ENCODE results near the gene EXOC6B. TPM values are rescaled to one million over a fixed set of nuclear protein-coding genes. Genes with fewer than 3 reads are reported as not detected.

EXOC6B gene
- total RNA-seq, 6 experiments from 2014 or later, result 7.8 to 15.1 (median 9.1) TPM

- intact Hi-C loops (cut with DNase I), result no loop called here
- no peaks in the 10 kb centered on the region for H3K27me3 ChIP-seq
- H3K27ac ChIP-seq, result no peak overlapping the region
- TF ChIP-seq POLR2A (IDR thresholded peaks at IDR 0.05), result no peak
- TF ChIP-seq, protein P1, sequence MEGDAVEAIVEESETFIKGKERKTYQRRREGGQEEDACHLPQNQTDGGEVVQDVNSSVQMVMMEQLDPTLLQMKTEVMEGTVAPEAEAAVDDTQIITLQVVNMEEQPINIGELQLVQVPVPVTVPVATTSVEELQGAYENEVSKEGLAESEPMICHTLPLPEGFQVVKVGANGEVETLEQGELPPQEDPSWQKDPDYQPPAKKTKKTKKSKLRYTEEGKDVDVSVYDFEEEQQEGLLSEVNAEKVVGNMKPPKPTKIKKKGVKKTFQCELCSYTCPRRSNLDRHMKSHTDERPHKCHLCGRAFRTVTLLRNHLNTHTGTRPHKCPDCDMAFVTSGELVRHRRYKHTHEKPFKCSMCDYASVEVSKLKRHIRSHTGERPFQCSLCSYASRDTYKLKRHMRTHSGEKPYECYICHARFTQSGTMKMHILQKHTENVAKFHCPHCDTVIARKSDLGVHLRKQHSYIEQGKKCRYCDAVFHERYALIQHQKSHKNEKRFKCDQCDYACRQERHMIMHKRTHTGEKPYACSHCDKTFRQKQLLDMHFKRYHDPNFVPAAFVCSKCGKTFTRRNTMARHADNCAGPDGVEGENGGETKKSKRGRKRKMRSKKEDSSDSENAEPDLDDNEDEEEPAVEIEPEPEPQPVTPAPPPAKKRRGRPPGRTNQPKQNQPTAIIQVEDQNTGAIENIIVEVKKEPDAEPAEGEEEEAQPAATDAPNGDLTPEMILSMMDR (IDR thresholded peaks at IDR 0.05), result no peak
- H3K4me3 ChIP-seq, result no peak overlapping the region
- ATAC-seq, result no peak
- no peaks in the 10 kb centered on the region for H3K9me3 ChIP-seq
- no peak for DNase-seq
- H3K36me3 ChIP-seq, result no peaks in the 10 kb centered on the region
- 85% methylated on average over 2 of the region's 2 CpGs for WGBS (ENCODE audit: insufficient coverage, low coverage, low lambda C conversion rate, missing lambda C conversion rate)
- peaks cover 0 to 19% (median 5%) of the 10 kb centered on the region in 4 donors for H3K4me1 ChIP-seq
These were observed 129.3 kb downstream of the EXOC6B start for GRCh38 chr2:72696559-72696958.

DNA sequence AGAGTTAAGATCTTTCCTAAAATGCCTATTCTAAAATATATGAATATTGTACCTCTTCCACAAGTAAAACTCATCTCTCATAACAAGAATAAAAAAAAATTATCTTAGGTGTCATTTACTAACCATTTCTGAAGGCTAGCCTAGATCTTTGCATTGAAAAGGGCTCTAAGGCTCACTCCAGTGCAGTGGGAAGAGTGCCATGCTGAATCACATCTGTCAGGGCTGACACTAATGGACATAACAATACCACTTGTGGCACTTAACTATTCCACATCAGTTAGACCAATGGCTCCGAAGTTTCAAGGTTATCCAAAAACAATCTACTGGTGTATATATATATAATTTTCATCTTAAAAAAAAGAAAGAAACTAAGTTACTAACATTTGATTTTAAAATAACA lies 130.2 kb downstream of the EXOC6B start:
- intact Hi-C loops (cut with DNase I), result no loop called here
- no peak for ATAC-seq

GRCh38 chr2:72694715-72695496 lies 130.9 kb downstream of the EXOC6B start:
- WGBS (ENCODE audit: insufficient coverage, low coverage, low lambda C conversion rate, missing lambda C conversion rate), result 10% methylated on average over 9 of the region's 9 CpGs
- Histone ChIP-seq H3K27ac (no peak overlapping the region), H3K4me1 (peaks cover 0 to 19% (median 5%) of the 10 kb centered on the region in 4 donors), H3K4me3 (peak overlapping the region in 2 of 3 donors; percentile 15 to 17), H3K27me3 (no peaks in the 10 kb centered on the region), H3K9me3 (no peaks in the 10 kb centered on the region), H3K36me3 (no peaks in the 10 kb centered on the region)
- intact Hi-C loops (cut with DNase I), result no loop called here
- TF ChIP-seq, protein P1 (IDR thresholded peaks at IDR 0.05), result no peak
- TF ChIP-seq POLR2A (IDR thresholded peaks at IDR 0.05), result no peak
- ATAC-seq, result peak; percentile 98 to 99 (median 98)
- peak; percentile 81 to 92 (median 84) for DNase-seq

More for the DNA sequence above, 130.2 kb downstream of the EXOC6B start:
- Histone ChIP-seq H3K27me3 (no peaks in the 10 kb centered on the region), H3K27ac (no peak overlapping the region), H3K36me3 (no peaks in the 10 kb centered on the region), H3K9me3 (no peaks in the 10 kb centered on the region), H3K4me3 (no peak overlapping the region), H3K4me1 (peaks cover 0 to 19% (median 5%) of the 10 kb centered on the region in 4 donors)
- no peak for TF ChIP-seq POLR2A (IDR thresholded peaks at IDR 0.05)
- TF ChIP-seq, protein P1 (IDR thresholded peaks at IDR 0.05), result no peak
- DNase-seq, result no peak
- WGBS (ENCODE audit: insufficient coverage, low coverage, low lambda C conversion rate, missing lambda C conversion rate), result 88% methylated on average over 1 of the region's 1 CpG

DNA sequence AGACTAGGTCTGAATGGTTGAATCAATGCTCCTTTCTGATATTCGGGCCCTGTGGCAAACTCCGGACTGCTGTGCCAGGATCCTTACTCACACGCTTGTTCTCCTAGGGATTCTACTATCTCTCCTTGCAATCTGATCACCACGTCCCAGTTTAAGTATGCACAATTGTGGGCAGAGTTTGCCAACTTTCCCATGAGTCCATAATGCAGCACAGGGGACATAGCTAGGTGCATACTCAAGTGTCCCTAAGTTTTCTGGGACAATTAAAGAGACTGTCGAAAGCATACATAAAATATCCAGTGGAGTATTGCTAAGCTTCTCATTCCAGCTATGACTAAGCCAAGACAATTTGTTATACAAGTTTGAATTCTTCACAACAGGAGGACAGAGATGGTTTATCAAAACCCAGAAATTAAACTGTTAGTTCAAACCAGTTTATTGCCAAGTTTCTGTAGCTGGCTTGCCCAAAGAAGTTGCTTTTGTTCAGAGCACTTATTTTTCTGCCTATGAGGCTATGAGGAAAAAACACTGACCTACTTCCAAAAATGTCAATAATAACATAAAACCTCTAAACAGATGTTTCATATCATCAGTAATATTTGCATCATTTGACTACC lies 136.1 kb downstream of the EXOC6B start:
- Histone ChIP-seq H3K27ac (no peak overlapping the region), H3K4me3 (no peak overlapping the region), H3K4me1 (peaks cover 0 to 8% (median 5%) of the 10 kb centered on the region in 4 donors), H3K36me3 (no peaks in the 10 kb centered on the region), H3K27me3 (no peaks in the 10 kb centered on the region), H3K9me3 (no peaks in the 10 kb centered on the region)
- no peak for ATAC-seq
- intact Hi-C loops (cut with DNase I), result no loop called here
- DNase-seq, result no peak
- no peak for TF ChIP-seq POLR2A (IDR thresholded peaks at IDR 0.05)
- TF ChIP-seq, protein P1 (IDR thresholded peaks at IDR 0.05), result no peak
- WGBS (ENCODE audit: insufficient coverage, low coverage, low lambda C conversion rate, missing lambda C conversion rate), result 83% methylated on average over 5 of the region's 5 CpGs
